Neural cell (in vitro differentiated cells): Measurements from ENCODE around the gene UGT1A1. TPM values are rescaled to one million over a fixed set of nuclear protein-coding genes. Genes with fewer than 3 reads are reported as not detected.

Experiments used
- H2AFZ ChIP-seq: fragments of 200-600, 300-800 bp; sonication (generic), shearing (Covaris generic); 2 replicates; pipeline ENCODE4 v1.6.0; 2014; ENCODE audit warnings: low read depth, mild to moderate bottlenecking, antibody characterized with exemption, low read length, moderate library complexity
- H3F3A ChIP-seq: fragments of 200-600 bp; shearing (Covaris generic); 2 replicates; pipeline ENCODE4 v1.6.1; 2016; ENCODE audit warnings: mild to moderate bottlenecking, moderate library complexity, mixed read lengths, antibody characterized with exemption, low read length; ENCODE audit not compliant: insufficient read depth, poor library complexity, severe bottlenecking
- H3K27ac ChIP-seq: fragments of 200-600, 300-800 bp; sonication (generic), shearing (Covaris generic); 2 replicates; pipeline ENCODE4 v1.5.1; 2014; ENCODE audit warnings: mild to moderate bottlenecking, low read length, moderate library complexity
- H3K27me3 ChIP-seq: fragments of 300-800, 200-600 bp; sonication (generic), shearing (Covaris generic); 2 replicates; pipeline ENCODE4 v1.6.0; 2014; ENCODE audit warnings: mild to moderate bottlenecking, low read depth, low read length, moderate library complexity; ENCODE audit not compliant: insufficient read depth
- H3K36me3 ChIP-seq: fragments of 300-800, 200-600 bp; sonication (generic), shearing (Covaris generic); 2 replicates; pipeline ENCODE4 v1.5.1; 2014; ENCODE audit warnings: mild to moderate bottlenecking, antibody characterized with exemption, low read length, moderate library complexity; ENCODE audit not compliant: insufficient read depth
- H3K4me2 ChIP-seq: fragments of 300-800, 200-600 bp; sonication (generic), shearing (Covaris generic); 2 replicates; pipeline ENCODE4 v1.6.0; 2014; ENCODE audit warnings: mild to moderate bottlenecking, low read length
- H3K4me3 ChIP-seq: fragments of 300-800, 200-600 bp; sonication (generic), shearing (Covaris generic); 2 replicates; pipeline ENCODE4 v1.5.1; 2014; ENCODE audit warnings: mild to moderate bottlenecking, low read length, moderate library complexity
- H3K79me2 ChIP-seq: fragments of 200-600 bp; shearing (Covaris generic); replicated peaks from 2 replicates; pipeline ENCODE4 v1.6.0; 2014; ENCODE audit warnings: mild to moderate bottlenecking, low read length, moderate library complexity; ENCODE audit not compliant: insufficient read depth
- H3K9ac ChIP-seq: fragments of 300-800, 200-600 bp; sonication (generic), shearing (Covaris generic); 2 replicates; pipeline ENCODE4 v1.6.1; 2016; ENCODE audit warnings: mild to moderate bottlenecking, low read length, mixed read lengths
- H3K9me2 ChIP-seq: fragments of 200-600 bp; shearing (Covaris generic); 2 replicates; pipeline ENCODE4 v1.6.1; 2016; ENCODE audit warnings: mild to moderate bottlenecking, low read length, mixed read lengths; ENCODE audit not compliant: insufficient read depth
- H3K9me3 ChIP-seq: fragments of 200-600, 300-800 bp; sonication (generic), shearing (Covaris generic); 2 replicates; pipeline ENCODE4 v1.6.1; 2016; ENCODE audit warnings: mild to moderate bottlenecking, mixed run types, low read length, moderate library complexity, mixed read lengths
- H4K20me1 ChIP-seq: fragments of 200-600 bp; shearing (Covaris generic); 2 replicates; pipeline ENCODE4 v1.6.1; 2016; ENCODE audit warnings: mild to moderate bottlenecking, mixed run types; ENCODE audit not compliant: insufficient read depth
- CTCF ChIP-seq: fragments of 450-650 bp; IDR thresholded peaks from 2 replicates; pipeline ENCODE4 v1.5.1; 2014; ENCODE audit warnings: antibody characterized with exemption, mild to moderate bottlenecking, moderate library complexity; ENCODE audit not compliant: poor library complexity, severe bottlenecking
- EP300 ChIP-seq: fragments of 450-650 bp; conservative IDR thresholded peaks from 2 replicates; pipeline ENCODE4 v1.6.1; 2014; ENCODE audit warnings: antibody characterized with exemption, mild to moderate bottlenecking, moderate library complexity; ENCODE audit not compliant: poor library complexity, severe bottlenecking
- EZH2 ChIP-seq: fragments of 200-600, 300-800 bp; shearing (Covaris generic), sonication (generic); IDR thresholded peaks from 2 replicates; pipeline ENCODE4 v1.6.1; 2014; ENCODE audit warnings: antibody characterized with exemption, low read length, borderline replicate concordance, mild to moderate bottlenecking; ENCODE audit not compliant: insufficient read depth, poor library complexity, severe bottlenecking
- MXI1 ChIP-seq: fragments of 450-650 bp; conservative IDR thresholded peaks from 2 replicates; pipeline ENCODE4 v1.6.1; 2014; ENCODE audit warnings: antibody characterized with exemption, mild to moderate bottlenecking; ENCODE audit not compliant: poor library complexity, severe bottlenecking
- POLR2AphosphoS5 ChIP-seq: IDR thresholded peaks from 2 replicates; pipeline ENCODE4 v1.6.1; 2012
- RAD21 ChIP-seq: fragments of 450-650 bp; conservative IDR thresholded peaks from 2 replicates; pipeline ENCODE4 v1.6.1; 2014; ENCODE audit warnings: antibody characterized with exemption, mild to moderate bottlenecking, moderate library complexity
- REST ChIP-seq: IDR thresholded peaks from 2 replicates; pipeline ENCODE4 v1.6.1; 2012; ENCODE audit warnings: borderline replicate concordance
- SMC3 ChIP-seq: fragments of 450-650 bp; conservative IDR thresholded peaks from 2 replicates; pipeline ENCODE4 v1.6.1; 2014; ENCODE audit warnings: antibody characterized with exemption, mild to moderate bottlenecking, moderate library complexity; ENCODE audit not compliant: poor library complexity
- TAF1 ChIP-seq: IDR thresholded peaks from 2 replicates; pipeline ENCODE4 v1.6.1; 2012; ENCODE audit warnings: low read depth
- polyA plus RNA-seq: library from polyadenylated mRNA; depleted of rRNA; stranded (reverse); fragments of >200 nt; gene quantifications from 2 replicates; pipeline ENCODE4 v1.2.3, GENCODE V29; 2014

UGT1A1 gene
- polyA plus RNA-seq, 1 donor from 2014 or later, result not detected

- Histone ChIP-seq H4K20me1 (no peaks in the 10 kb centered on the region), H3K79me2 (no peaks in the 10 kb centered on the region), H3K9ac (no peak overlapping the region), H3K36me3 (no peaks in the 10 kb centered on the region), H3K27ac (no peak overlapping the region), H2AFZ (no peak overlapping the region), H3K4me2 (no peak overlapping the region), H3K27me3 (no peaks in the 10 kb centered on the region), H3K9me2 (no peaks in the 10 kb centered on the region), H3K9me3 (no peaks in the 10 kb centered on the region), H3F3A (no peaks in the 10 kb centered on the region), H3K4me3 (no peak overlapping the region)
- TF ChIP-seq RAD21 (no peak), SMC3 (no peak), EZH2 (no peak), TAF1 (no peak), EP300 (no peak), MXI1 (no peak), POLR2AphosphoS5 (no peak), REST (no peak), CTCF (no peak)
Observed at GRCh38 chr2:233810385-233810784, 50.3 kb downstream of the UGT1A1 start.

GRCh38 chr2:233811087-233811486, 51.0 kb downstream of the UGT1A1 start:
- no peaks in the 10 kb centered on the region for H3K9me3 ChIP-seq
- no peak overlapping the region for H3K9ac ChIP-seq
- H3K4me3 ChIP-seq, result no peak overlapping the region
- H3K36me3 ChIP-seq, result no peaks in the 10 kb centered on the region
- no peaks in the 10 kb centered on the region for H3K9me2 ChIP-seq
- H3K4me2 ChIP-seq, result no peak overlapping the region
- H4K20me1 ChIP-seq, result no peaks in the 10 kb centered on the region
- no peaks in the 10 kb centered on the region for H3F3A ChIP-seq
- no peak overlapping the region for H3K27ac ChIP-seq
- no peak for TF ChIP-seq RAD21
- no peak for TF ChIP-seq TAF1
- no peak for TF ChIP-seq POLR2AphosphoS5
- no peak for TF ChIP-seq MXI1
- TF ChIP-seq EP300, result no peak
- no peak for TF ChIP-seq REST
- TF ChIP-seq CTCF, result no peak
- TF ChIP-seq EZH2, result no peak
- no peak for TF ChIP-seq SMC3
- H3K27me3 ChIP-seq, result no peaks in the 10 kb centered on the region
- H2AFZ ChIP-seq, result no peak overlapping the region
- no peaks in the 10 kb centered on the region for H3K79me2 ChIP-seq
